IMR-90 (cell line): ENCODE measurements around the gene MACF1. TPM values are rescaled to one million over a fixed set of nuclear protein-coding genes. Genes with fewer than 3 reads are reported as not detected.
A peak's percentile ranks its signal among the peaks of the same experiment; 100 is the strongest.

ENCODE experiments used
- ATAC-seq: fragments of 200-7000 bp; cut with Tn5 transposase; 2 replicates; pipeline ENCODE4 v1.9.1; 2020; ENCODE audit warnings: low read depth, mild to moderate bottlenecking, moderate library complexity
- BruUV-seq: library from RNA; stranded (reverse); fragments of 400-500 nt; replicated peaks from 2 replicates; lab custom pipeline; 2021; lab: Mats Ljungman, UMichigan
- CTCF ChIA-PET: fragments of 300-600 bp; formaldehyde crosslinking; extraction: SDS; loops from one replicate; lab custom pipeline; 2021; ENCODE audit warnings: antibody characterized with exemption; lab: Yijun Ruan, JAX
- POLR2A ChIA-PET: fragments of 300-600 bp; sonication (Branson Sonifier 250); formaldehyde crosslinking; loops from one replicate; lab custom pipeline; 2022; ENCODE audit warnings: antibody characterized with exemption; ENCODE audit not compliant: unreplicated experiment; lab: Charles Lee
- DNase-seq: peaks from one replicate; pipeline ENCODE4 v3.0.0; 2013
- H2AFZ ChIP-seq: replicated peaks from 2 replicates; pipeline ENCODE3; 2013; ENCODE audit warnings: low read length, mild to moderate bottlenecking; ENCODE audit not compliant: poor library complexity
- H2AK5ac ChIP-seq: 2 replicates; pipeline ENCODE4 v1.6.1; 2013; ENCODE audit warnings: low read depth, low read length, inconsistent platforms
- H2AK9ac ChIP-seq: replicated peaks from 2 replicates; pipeline ENCODE3; 2013; ENCODE audit warnings: mild to moderate bottlenecking, low read depth, low read length, moderate library complexity; ENCODE audit not compliant: poor library complexity
- H2BK120ac ChIP-seq: 2 replicates; pipeline ENCODE4 v1.6.1; 2013; ENCODE audit warnings: low read depth, low read length, inconsistent platforms
- H2BK15ac ChIP-seq: 3 replicates; pipeline ENCODE4 v1.6.1; 2013; ENCODE audit warnings: low read depth, low read length, inconsistent platforms
- H2BK20ac ChIP-seq: 2 replicates; pipeline ENCODE4 v1.6.1; 2013; ENCODE audit warnings: low read depth, mild to moderate bottlenecking, inconsistent platforms, low read length, moderate library complexity
- H2BK5ac ChIP-seq: 2 replicates; pipeline ENCODE4 v1.6.1; 2013; ENCODE audit warnings: mild to moderate bottlenecking, low read depth, low read length, inconsistent platforms; ENCODE audit not compliant: poor library complexity, severe bottlenecking
- H3K14ac ChIP-seq: replicated peaks from 2 replicates; pipeline ENCODE4 v1.6.1; 2013; ENCODE audit warnings: low read depth, low read length, inconsistent platforms
- H3K18ac ChIP-seq: 2 replicates; pipeline ENCODE4 v1.6.1; 2013; ENCODE audit warnings: low read depth, low read length, control low read depth
- H3K23ac ChIP-seq: 2 replicates; pipeline ENCODE4 v1.6.1; 2013; ENCODE audit warnings: low read depth, low read length, inconsistent platforms
- H3K27ac ChIP-seq: 2 replicates; pipeline ENCODE4 v1.5.1; 2013; ENCODE audit warnings: mild to moderate bottlenecking, control low read depth, low read length; ENCODE audit not compliant: insufficient read depth
- H3K27me3 ChIP-seq: 2 replicates; pipeline ENCODE4 v1.6.1; 2013; ENCODE audit warnings: low read length; ENCODE audit not compliant: control insufficient read depth, insufficient read depth
- H3K36me3 ChIP-seq: 2 replicates; pipeline ENCODE4 v1.6.1; 2013; ENCODE audit warnings: low read length, mixed read lengths; ENCODE audit not compliant: control insufficient read depth, insufficient read depth
- H3K4ac ChIP-seq: 2 replicates; pipeline ENCODE4 v1.6.1; 2013; ENCODE audit warnings: low read depth, low read length, inconsistent platforms
- H3K4me1 ChIP-seq: 2 replicates; pipeline ENCODE4 v1.6.1; 2013; ENCODE audit warnings: low read length, mixed read lengths; ENCODE audit not compliant: control insufficient read depth, insufficient read depth
- H3K4me2 ChIP-seq: 2 replicates; pipeline ENCODE4 v1.6.1; 2013; ENCODE audit warnings: low read depth, mild to moderate bottlenecking, control low read depth, low read length, moderate library complexity
- H3K4me3 ChIP-seq: 2 replicates; pipeline ENCODE4 v1.5.1; 2013; ENCODE audit warnings: low read depth, mild to moderate bottlenecking, control low read depth, low read length, moderate library complexity; ENCODE audit not compliant: insufficient read depth
- H3K56ac ChIP-seq: 2 replicates; pipeline ENCODE4 v1.6.1; 2013; ENCODE audit warnings: low read length, inconsistent platforms; ENCODE audit not compliant: insufficient read depth; ENCODE audit errors: extremely low read depth
- H3K79me1 ChIP-seq, 2 experiments: 2 replicates each; pipeline ENCODE4 v1.6.1; 2013; ENCODE audit warnings: low read length in 2 of 2, inconsistent platforms in 1 of 2, low read depth in 1 of 2
- H3K9ac ChIP-seq: 2 replicates; pipeline ENCODE4 v1.6.1; 2013; ENCODE audit warnings: low read depth, low read length, control low read depth
- H3K9me1 ChIP-seq: 2 replicates; pipeline ENCODE4 v1.6.1; 2013; ENCODE audit warnings: low read length, inconsistent platforms; ENCODE audit not compliant: insufficient read depth
- H3K9me3 ChIP-seq: 2 replicates; pipeline ENCODE4 v1.6.1; 2013; ENCODE audit warnings: low read length; ENCODE audit not compliant: control insufficient read depth, insufficient read depth
- H4K20me1 ChIP-seq: 2 replicates; pipeline ENCODE4 v1.6.1; 2013; ENCODE audit warnings: low read length, inconsistent platforms; ENCODE audit not compliant: insufficient read depth
- H4K5ac ChIP-seq: 2 replicates; pipeline ENCODE4 v1.6.1; 2013; ENCODE audit warnings: mild to moderate bottlenecking, low read depth, low read length, control low read depth
- H4K8ac ChIP-seq, 2 experiments: 2 replicates each; pipeline ENCODE4 v1.6.1; 2013; ENCODE audit warnings: low read depth in 2 of 2, low read length in 2 of 2, control low read depth in 1 of 2, inconsistent platforms in 1 of 2
- H4K91ac ChIP-seq: 2 replicates; pipeline ENCODE4 v1.6.1; 2013; ENCODE audit warnings: low read depth, low read length, inconsistent platforms; ENCODE audit not compliant: insufficient read depth
- BHLHE40 ChIP-seq: fragments of 150-350 bp; IDR thresholded peaks from 2 replicates; pipeline ENCODE4 v1.6.1; 2016; ENCODE audit warnings: mild to moderate bottlenecking, low read depth, low read length
- CEBPB ChIP-seq: IDR thresholded peaks from 2 replicates; pipeline ENCODE4 v1.6.1; 2012; ENCODE audit warnings: low read depth, low read length, improper control_type of control experiment
- CHD1 ChIP-seq: IDR thresholded peaks from 2 replicates; pipeline ENCODE4 v1.6.1; 2012; ENCODE audit warnings: low read depth, low read length, improper control_type of control experiment
- FOS ChIP-seq: fragments of 150-350 bp; IDR thresholded peaks from 2 replicates; pipeline ENCODE4 v1.6.1; 2016; ENCODE audit warnings: low read depth, low read length
- MAFK ChIP-seq: IDR thresholded peaks from 2 replicates; pipeline ENCODE4 v1.6.1; 2012; ENCODE audit warnings: low read depth, low read length, improper control_type of control experiment
- MAZ ChIP-seq: IDR thresholded peaks from 2 replicates; pipeline ENCODE4 v1.6.1; 2012; ENCODE audit warnings: low read depth, mild to moderate bottlenecking, low read length, improper control_type of control experiment, moderate library complexity, borderline replicate concordance
- MXI1 ChIP-seq: IDR thresholded peaks from 2 replicates; pipeline ENCODE4 v1.6.1; 2012; ENCODE audit warnings: low read depth, mild to moderate bottlenecking, low read length, moderate library complexity, borderline replicate concordance
- POLR2A ChIP-seq: IDR thresholded peaks from 2 replicates; pipeline ENCODE4 v1.6.1; 2012; ENCODE audit warnings: mild to moderate bottlenecking, low read depth, low read length
- RAD21 ChIP-seq: IDR thresholded peaks from 2 replicates; pipeline ENCODE4 v1.6.1; 2012; ENCODE audit warnings: low read length, improper control_type of control experiment
- RFX5 ChIP-seq: IDR thresholded peaks from 2 replicates; pipeline ENCODE4 v1.8.0; 2012; ENCODE audit warnings: low read depth, mild to moderate bottlenecking, low read length, moderate library complexity
- SMC3 ChIP-seq: fragments of 150-350 bp; IDR thresholded peaks from 2 replicates; pipeline ENCODE4 v1.6.1; 2016; ENCODE audit warnings: low read depth, mild to moderate bottlenecking, antibody characterized with exemption, low read length, moderate library complexity
- WGBS, 2 experiments: methylation state at CpG; one replicate each; pipeline versions ENCODE4 v1.1.5 to v1.1.7; 2013; ENCODE audit warnings: missing lambda C conversion rate in 2 of 2; ENCODE audit not compliant: insufficient read length in 1 of 2; ENCODE audit errors: extremely low coverage in 2 of 2; 5-methylcytosine and 5-hydroxymethylcytosine counted together
- dilution Hi-C: fragments of 300-500 bp; cut with HindIII; formaldehyde crosslinking; loops from one replicate; pipeline ENCODE4 v1.14.3; 2018; ENCODE audit warnings: low sequenced_read_pairs; ENCODE audit not compliant: unreplicated experiment
- in situ Hi-C: fragments of 300-500 bp; cut with MboI; formaldehyde crosslinking; loops from 3 replicates; pipeline ENCODE4 v1.14.3; 2019; ENCODE audit warnings: low sequenced_read_pairs, inconsistent platforms, mixed read lengths
- intact Hi-C: fragments of 100-400 bp; cut with micrococcal nuclease; formaldehyde crosslinking; loops from 2 replicates; pipeline ENCODE4 v1.10.0; 2022
- polyA plus RNA-seq, 3 experiments: library from polyadenylated mRNA; depleted of rRNA; stranded (reverse); fragments of >200 nt; gene quantifications; 2 replicates each; pipeline ENCODE4 v1.2.3, GENCODE V29; 2012; ENCODE audit warnings: low replicate concordance in 1 of 3
- total RNA-seq: library from RNA; depleted of rRNA; stranded (reverse); fragments of >200 nt; gene quantifications from 2 replicates; pipeline ENCODE4 v1.2.3, GENCODE V29; 2012
- TF ChIP-seq, protein P1 (sequence below): conservative IDR thresholded peaks from 2 replicates; pipeline ENCODE4 v1.5.1; 2012; ENCODE audit warnings: mild to moderate bottlenecking, low read depth, low read length, improper control_type of control experiment
- TF ChIP-seq, protein P2 (sequence below): fragments of 150-350 bp; IDR thresholded peaks from 2 replicates; pipeline ENCODE4 v1.6.1; 2017; ENCODE audit warnings: mild to moderate bottlenecking, antibody characterized with exemption, low read length, low read depth

Gene MACF1
- total and polyA plus RNA-seq, 2 of the 4 experiments (the other 2 are of a cell fraction) = 67.6 to 369 TPM

DNA sequence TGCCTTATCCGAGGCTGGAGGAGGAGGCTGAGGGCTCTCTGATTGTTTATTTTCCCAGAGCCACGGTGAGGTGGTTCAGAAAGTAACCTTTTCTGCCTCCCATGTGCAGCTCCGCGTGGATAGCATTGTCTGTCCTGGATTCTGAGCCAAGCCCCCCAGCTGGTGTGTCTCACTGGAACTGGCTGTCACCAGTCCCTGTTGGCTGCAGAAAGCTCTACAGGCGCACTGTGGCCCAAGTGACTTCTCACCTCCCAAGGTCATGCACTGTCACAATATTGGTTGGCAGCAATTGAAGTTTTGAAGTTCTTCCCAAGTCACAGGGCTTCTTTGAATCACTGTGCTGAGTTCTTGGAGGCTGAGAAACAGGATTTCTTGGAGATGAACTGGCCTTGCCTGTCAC, 295.2 kb downstream of the MACF1 start:
- no peak overlapping the region for H2AK5ac ChIP-seq
- H4K5ac ChIP-seq = no peak overlapping the region
- H3K4me3 ChIP-seq = no peak overlapping the region
- no TSS peak for BruUV-seq
- TF ChIP-seq MAFK = no peak
- TF ChIP-seq FOS = no peak
- no peak for TF ChIP-seq RAD21
- TF ChIP-seq, protein P1, sequence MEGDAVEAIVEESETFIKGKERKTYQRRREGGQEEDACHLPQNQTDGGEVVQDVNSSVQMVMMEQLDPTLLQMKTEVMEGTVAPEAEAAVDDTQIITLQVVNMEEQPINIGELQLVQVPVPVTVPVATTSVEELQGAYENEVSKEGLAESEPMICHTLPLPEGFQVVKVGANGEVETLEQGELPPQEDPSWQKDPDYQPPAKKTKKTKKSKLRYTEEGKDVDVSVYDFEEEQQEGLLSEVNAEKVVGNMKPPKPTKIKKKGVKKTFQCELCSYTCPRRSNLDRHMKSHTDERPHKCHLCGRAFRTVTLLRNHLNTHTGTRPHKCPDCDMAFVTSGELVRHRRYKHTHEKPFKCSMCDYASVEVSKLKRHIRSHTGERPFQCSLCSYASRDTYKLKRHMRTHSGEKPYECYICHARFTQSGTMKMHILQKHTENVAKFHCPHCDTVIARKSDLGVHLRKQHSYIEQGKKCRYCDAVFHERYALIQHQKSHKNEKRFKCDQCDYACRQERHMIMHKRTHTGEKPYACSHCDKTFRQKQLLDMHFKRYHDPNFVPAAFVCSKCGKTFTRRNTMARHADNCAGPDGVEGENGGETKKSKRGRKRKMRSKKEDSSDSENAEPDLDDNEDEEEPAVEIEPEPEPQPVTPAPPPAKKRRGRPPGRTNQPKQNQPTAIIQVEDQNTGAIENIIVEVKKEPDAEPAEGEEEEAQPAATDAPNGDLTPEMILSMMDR = no peak
- TF ChIP-seq MXI1 = no peak
- TF ChIP-seq POLR2A = no peak
- TF ChIP-seq RFX5 = no peak
- no peak for TF ChIP-seq SMC3
- no peak for TF ChIP-seq MAZ
- TF ChIP-seq BHLHE40 = no peak
- no peak for TF ChIP-seq CEBPB
- TF ChIP-seq, protein P2, sequence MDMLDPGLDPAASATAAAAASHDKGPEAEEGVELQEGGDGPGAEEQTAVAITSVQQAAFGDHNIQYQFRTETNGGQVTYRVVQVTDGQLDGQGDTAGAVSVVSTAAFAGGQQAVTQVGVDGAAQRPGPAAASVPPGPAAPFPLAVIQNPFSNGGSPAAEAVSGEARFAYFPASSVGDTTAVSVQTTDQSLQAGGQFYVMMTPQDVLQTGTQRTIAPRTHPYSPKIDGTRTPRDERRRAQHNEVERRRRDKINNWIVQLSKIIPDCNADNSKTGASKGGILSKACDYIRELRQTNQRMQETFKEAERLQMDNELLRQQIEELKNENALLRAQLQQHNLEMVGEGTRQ = no peak
- no peak for TF ChIP-seq CHD1
- H2AK9ac ChIP-seq = no peak overlapping the region
- no peaks in the 10 kb centered on the region for H4K20me1 ChIP-seq
- no peak overlapping the region for H3K56ac ChIP-seq
- intact Hi-C loops = no loop called here
- H3K4me1 ChIP-seq = peaks cover 6% of the 10 kb centered on the region
- no peak overlapping the region for H2BK20ac ChIP-seq
- no peak overlapping the region for H3K4me2 ChIP-seq
- ChIA-PET POLR2A (no interaction called here), CTCF (no interaction called here)
- H3K9me3 ChIP-seq = no peaks in the 10 kb centered on the region; the same call in 1 of the 2 replicates
- H2BK120ac ChIP-seq = no peak overlapping the region
- DNase-seq (no peak), ATAC-seq (peak; percentile 8; the same call in 1 of the 2 replicates)
- dilution Hi-C loops = no loop called here
- peak overlapping the region; percentile 29 for H2AFZ ChIP-seq
- H3K9me1 ChIP-seq = no peaks in the 10 kb centered on the region
- peak overlapping the region; percentile 8; the same call in 1 of the 2 replicates for H3K23ac ChIP-seq
- H3K27ac ChIP-seq = no peak overlapping the region
- H4K91ac ChIP-seq = no peak overlapping the region
- no peaks in the 10 kb centered on the region; the same call in 1 of the 2 replicates for H3K27me3 ChIP-seq
- in situ Hi-C loops = loop anchor here (10.0 kb wide), 1 partner anchor 215 kb away; no protein-coding TSS in a partner anchor
- H3K36me3 ChIP-seq = no peaks in the 10 kb centered on the region
- H3K18ac ChIP-seq = no peak overlapping the region
- H4K8ac ChIP-seq = no peak overlapping the region
- no peak overlapping the region for H2BK5ac ChIP-seq
- 35% methylated on average over 3 of the region's 5 CpGs; no CpG with 5 or more reads in 1 of the 2 experiments for WGBS, 2 experiments
- H3K9ac ChIP-seq = no peak overlapping the region
- H2BK15ac ChIP-seq = no peak overlapping the region
- no peak overlapping the region for H3K4ac ChIP-seq
- no peak overlapping the region; the same call in 1 of the 2 replicates for H3K14ac ChIP-seq
- H3K79me1 ChIP-seq = no peaks in the 10 kb centered on the region
